Brain microvascular endothelial cell (primary cell): ENCODE results near the gene CEBPA.

Source experiments
- DNase-seq: peaks from one replicate; pipeline ENCODE4 v3.0.0-alpha.2; 2020
- H3K27ac ChIP-seq: fragments of 250-450 bp; sonication (Bioruptor Pico); 2 replicates; pipeline ENCODE4 v1.5.1; 2020; ENCODE audit warnings: mild to moderate bottlenecking, moderate library complexity
- H3K27me3 ChIP-seq: fragments of 250-450 bp; sonication (Bioruptor Pico); replicated peaks from 2 replicates; pipeline ENCODE4 v1.5.1; 2020; ENCODE audit warnings: mild to moderate bottlenecking
- H3K36me3 ChIP-seq: fragments of 250-450 bp; sonication (Bioruptor Pico); replicated peaks from 2 replicates; pipeline ENCODE4 v1.5.1; 2020; ENCODE audit warnings: mild to moderate bottlenecking
- H3K4me3 ChIP-seq: 2 replicates; pipeline ENCODE4 v1.5.1; 2011; ENCODE audit warnings: low read depth, mild to moderate bottlenecking, control low read depth, low read length, moderate library complexity
- in situ Hi-C: cut with HindIII; loops from 2 replicates; pipeline ENCODE4 v1.10.0; 2017; ENCODE audit warnings: low sequenced_read_pairs, low pct_ligation_motif_present
- TF ChIP-seq, protein P1 (sequence below): IDR thresholded peaks from 2 replicates; pipeline ENCODE4 v1.5.1; 2011; ENCODE audit warnings: low read depth, mild to moderate bottlenecking, moderate library complexity, low read length, control low read depth, inconsistent platforms; ENCODE audit errors: missing control alignments

CEBPA gene

DNA sequence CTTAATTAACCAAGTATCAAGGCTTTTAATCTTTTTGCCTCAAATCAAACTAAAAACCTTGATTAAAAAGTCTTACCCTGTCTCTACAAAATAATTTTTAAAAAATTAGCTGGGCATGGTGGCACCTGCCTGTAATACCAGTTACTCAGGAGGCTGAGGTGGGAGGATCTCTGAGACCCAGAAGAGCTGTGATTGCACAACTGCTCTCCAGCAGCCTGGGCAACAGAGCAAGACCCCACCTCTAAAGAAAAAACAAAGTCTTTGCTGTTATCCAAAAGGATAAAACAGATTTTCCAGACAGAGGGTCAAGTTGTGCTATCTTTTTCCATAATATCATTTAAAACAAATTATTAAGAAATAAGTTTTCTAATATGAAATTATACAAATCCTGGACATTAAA is 44.3 kb upstream of the CEBPA start:
- H3K27me3 ChIP-seq, result peaks cover 3% of the 10 kb centered on the region
- in situ Hi-C loops, result no loop called here
- TF ChIP-seq, protein P1, sequence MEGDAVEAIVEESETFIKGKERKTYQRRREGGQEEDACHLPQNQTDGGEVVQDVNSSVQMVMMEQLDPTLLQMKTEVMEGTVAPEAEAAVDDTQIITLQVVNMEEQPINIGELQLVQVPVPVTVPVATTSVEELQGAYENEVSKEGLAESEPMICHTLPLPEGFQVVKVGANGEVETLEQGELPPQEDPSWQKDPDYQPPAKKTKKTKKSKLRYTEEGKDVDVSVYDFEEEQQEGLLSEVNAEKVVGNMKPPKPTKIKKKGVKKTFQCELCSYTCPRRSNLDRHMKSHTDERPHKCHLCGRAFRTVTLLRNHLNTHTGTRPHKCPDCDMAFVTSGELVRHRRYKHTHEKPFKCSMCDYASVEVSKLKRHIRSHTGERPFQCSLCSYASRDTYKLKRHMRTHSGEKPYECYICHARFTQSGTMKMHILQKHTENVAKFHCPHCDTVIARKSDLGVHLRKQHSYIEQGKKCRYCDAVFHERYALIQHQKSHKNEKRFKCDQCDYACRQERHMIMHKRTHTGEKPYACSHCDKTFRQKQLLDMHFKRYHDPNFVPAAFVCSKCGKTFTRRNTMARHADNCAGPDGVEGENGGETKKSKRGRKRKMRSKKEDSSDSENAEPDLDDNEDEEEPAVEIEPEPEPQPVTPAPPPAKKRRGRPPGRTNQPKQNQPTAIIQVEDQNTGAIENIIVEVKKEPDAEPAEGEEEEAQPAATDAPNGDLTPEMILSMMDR, result no peak

DNA sequence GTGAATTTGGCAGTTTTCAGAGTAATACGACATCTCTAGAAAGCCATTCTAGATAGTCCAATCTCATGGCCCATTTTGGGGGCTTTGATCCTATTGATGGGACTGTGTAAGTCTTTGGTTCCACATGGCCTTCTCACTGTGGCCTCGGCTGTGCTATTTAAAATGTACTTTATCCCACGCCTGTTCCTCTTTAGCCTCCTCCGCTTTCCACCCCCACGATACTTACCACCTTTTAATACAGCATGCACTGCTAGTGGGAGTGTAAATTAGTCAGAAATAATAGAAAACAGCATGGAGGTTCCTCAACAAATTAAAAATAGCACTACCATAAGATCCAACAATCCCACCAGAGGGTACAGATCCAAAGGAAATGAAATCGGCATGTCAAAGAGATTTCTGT is 42.8 kb upstream of the CEBPA start:
- Histone ChIP-seq H3K36me3 (no peaks in the 10 kb centered on the region), H3K27ac (no peak overlapping the region), H3K4me3 (no peak overlapping the region), H3K27me3 (peaks cover 3% of the 10 kb centered on the region)
- DNase-seq, result no peak
- in situ Hi-C loops, result no loop called here
- TF ChIP-seq, protein P1, result no peak

More for the DNA sequence above, 44.3 kb upstream of the CEBPA start:
- Histone ChIP-seq H3K4me3 (no peak overlapping the region), H3K36me3 (no peaks in the 10 kb centered on the region), H3K27ac (no peak overlapping the region)
- no peak for DNase-seq

DNA sequence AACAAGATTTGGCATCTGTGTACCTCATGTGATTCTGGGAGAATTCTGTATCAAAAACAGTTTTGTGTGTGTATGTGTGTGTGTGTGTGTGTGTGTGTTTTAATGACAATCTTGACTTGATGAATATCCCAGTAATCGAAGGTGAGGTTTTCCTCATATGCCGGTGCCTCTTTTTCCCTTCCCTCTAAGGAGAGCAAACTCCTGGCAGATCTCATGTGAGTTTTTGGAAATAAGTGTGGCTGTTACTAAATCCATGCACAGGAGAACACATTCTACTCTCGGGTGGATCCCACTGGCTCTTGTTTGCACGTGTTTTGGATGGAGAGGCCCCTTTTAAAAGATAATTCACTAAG is 42.2 kb upstream of the CEBPA start:
- Histone ChIP-seq H3K4me3 (no peak overlapping the region), H3K36me3 (no peaks in the 10 kb centered on the region), H3K27me3 (peaks cover 3% of the 10 kb centered on the region), H3K27ac (no peak overlapping the region)
- TF ChIP-seq, protein P1, result no peak
- in situ Hi-C loops, result no loop called here
- DNase-seq, result no peak

DNA sequence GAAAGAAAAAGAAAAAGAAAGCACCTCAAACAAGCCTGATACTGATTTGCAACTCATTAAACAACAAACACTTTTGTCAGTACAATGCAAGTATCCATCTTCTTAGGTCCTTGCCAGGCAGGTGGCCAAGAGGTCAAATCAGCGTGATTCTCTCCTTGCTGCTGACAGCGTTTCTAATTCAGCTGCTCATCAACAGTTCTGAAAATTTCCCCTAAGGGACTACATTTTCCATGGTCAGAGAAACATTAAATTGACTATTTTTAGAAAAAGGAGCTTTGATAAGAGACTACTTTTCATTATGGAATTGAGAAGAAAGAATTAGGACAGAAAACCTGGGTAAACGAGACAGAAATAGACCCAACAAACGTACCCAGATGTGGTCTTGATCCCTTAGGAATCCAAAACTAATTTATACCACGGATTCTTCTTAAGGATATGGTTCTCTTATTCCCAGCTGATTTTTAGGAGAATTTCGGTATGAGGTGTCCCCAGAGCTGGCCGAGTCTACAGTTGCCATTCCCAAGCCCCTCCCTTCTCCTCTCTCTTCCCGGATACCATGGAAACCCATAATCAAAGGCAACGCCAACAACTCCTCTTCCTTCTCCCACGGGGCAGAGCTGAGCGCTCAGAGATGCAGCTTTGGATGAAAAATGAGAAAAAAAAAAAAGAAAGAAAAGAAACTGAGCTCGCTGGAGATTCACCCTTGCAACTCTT is 41.7 kb upstream of the CEBPA start:
- DNase-seq, result no peak
- Histone ChIP-seq H3K36me3 (no peaks in the 10 kb centered on the region), H3K4me3 (no peak overlapping the region), H3K27ac (no peak overlapping the region), H3K27me3 (peaks cover 3% of the 10 kb centered on the region)
- in situ Hi-C loops, result no loop called here
- TF ChIP-seq, protein P1, result no peak

DNA sequence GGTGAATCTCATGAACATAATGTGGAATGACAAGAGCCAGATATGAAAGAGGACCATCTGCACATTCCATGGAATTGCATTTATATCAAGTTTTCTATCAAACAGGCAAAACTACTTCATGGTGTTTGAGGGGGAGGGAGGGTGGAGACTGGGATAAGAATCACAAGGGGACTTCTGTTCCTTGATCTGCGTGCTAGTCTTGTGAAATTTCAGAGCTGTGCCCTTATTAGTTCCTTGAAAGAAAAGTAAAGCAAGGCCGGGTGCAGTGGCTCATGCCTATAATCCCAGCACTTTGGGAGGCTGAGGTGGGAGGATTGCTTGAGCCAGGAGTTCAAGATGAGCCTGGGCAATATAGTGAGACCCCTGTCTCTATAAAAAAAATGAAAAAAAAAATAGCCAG is 41.0 kb upstream of the CEBPA start:
- DNase-seq, result no peak
- Histone ChIP-seq H3K36me3 (no peaks in the 10 kb centered on the region), H3K27me3 (no peaks in the 10 kb centered on the region), H3K4me3 (no peak overlapping the region), H3K27ac (no peak overlapping the region)
- in situ Hi-C loops, result no loop called here
- TF ChIP-seq, protein P1, result no peak

DNA sequence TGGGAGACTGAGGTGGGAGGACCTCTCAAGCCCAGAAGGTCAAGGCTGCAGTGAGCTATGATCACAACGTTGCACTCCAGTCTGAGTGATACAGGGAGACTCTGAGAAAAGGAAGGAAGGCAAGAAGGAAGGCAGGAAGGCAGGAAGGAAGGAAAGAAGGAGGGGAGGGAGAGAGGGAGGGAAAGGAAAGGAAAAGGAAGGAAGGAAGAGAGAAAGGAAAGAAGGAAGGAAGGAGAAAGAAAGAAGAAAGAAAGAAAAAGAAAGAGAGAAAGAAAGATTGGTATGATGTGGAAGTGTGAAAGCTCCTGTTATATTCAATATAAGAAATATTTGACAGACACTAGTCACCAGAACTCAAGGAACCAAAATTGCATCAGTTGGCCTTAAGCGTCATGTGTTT is 38.7 kb upstream of the CEBPA start:
- H3K27me3 ChIP-seq, result no peaks in the 10 kb centered on the region
- in situ Hi-C loops, result no loop called here

More for the DNA sequence above, 38.7 kb upstream of the CEBPA start:
- no peak overlapping the region for H3K4me3 ChIP-seq
- no peaks in the 10 kb centered on the region for H3K36me3 ChIP-seq
- DNase-seq, result no peak
- no peak overlapping the region for H3K27ac ChIP-seq
- TF ChIP-seq, protein P1, result no peak
